Erythroblast (primary cell): ENCODE data around the gene CYB561D2.

Experiments
- GATA1 ChIP-seq: IDR thresholded peaks from 2 replicates; pipeline ENCODE4 v1.6.1; 2011; ENCODE audit warnings: low read depth, mild to moderate bottlenecking, control low read depth, low read length, moderate library complexity
- POLR2A ChIP-seq: IDR thresholded peaks from 2 replicates; pipeline ENCODE4 v1.6.1; 2011; ENCODE audit warnings: mild to moderate bottlenecking, low read length

GRCh38 chr3:50353245-50354004 lies 2.8 kb downstream of the CYB561D2 start:
- no peak for TF ChIP-seq POLR2A
- TF ChIP-seq GATA1: no peak
